K562 (cell line): ENCODE measurements around the gene ELP5. TPM values are rescaled to one million over a fixed set of nuclear protein-coding genes. Genes with fewer than 3 reads are reported as not detected.

Source experiments
- ATAC-seq: fragments of 200-7000 bp; cut with Tn5 transposase; 3 replicates; pipeline ENCODE4 v1.9.1; 2020; ENCODE audit warnings: moderate library complexity
- BruUV-seq: library from RNA; stranded (reverse); fragments of 400-500 nt; replicated peaks from 2 replicates; lab custom pipeline; 2021; lab: Mats Ljungman, UMichigan
- CTCF ChIA-PET: fragments of 300-600 bp; formaldehyde crosslinking; extraction: SDS; loops from one replicate; lab custom pipeline; 2021; ENCODE audit warnings: low intra/inter-chr PET ratio; lab: Yijun Ruan, JAX
- POLR2A ChIA-PET: fragments of 300-600, 350-650 bp; sonication (Branson Sonifier 250); formaldehyde crosslinking; extraction: SDS; loops from one replicate; lab custom pipeline; 2021; ENCODE audit warnings: antibody characterized with exemption, inconsistent platforms; lab: Yijun Ruan, JAX
- DNase-seq, 4 experiments: peaks; one replicate each; pipeline versions ENCODE4 v3.0.0 to v3.0.0-alpha.2; 2011 to 2018; ENCODE audit warnings: low spot score in 3 of 4, mixed read lengths in 3 of 4; ENCODE audit errors: extremely low read depth in 1 of 4
- FAIRE-seq: peaks from 2 replicates; lab custom pipeline; 2011; peaks lifted over from hg19 to GRCh38; lab: Jason Lieb, UNC
- H2AFZ ChIP-seq: 2 replicates; pipeline ENCODE4 v1.6.0; 2011; ENCODE audit warnings: low read depth, low read length, control low read depth, inconsistent platforms
- H3K27ac ChIP-seq: fragments of 200-600 bp; 3 replicates; pipeline ENCODE4 v1.8.0; 2011; ENCODE audit warnings: low read depth, mild to moderate bottlenecking, control low read depth, inconsistent platforms, low read length, moderate library complexity, mixed read lengths; ENCODE audit errors: extremely low read depth
- H3K27me3 ChIP-seq, 2 experiments: fragments of 300-600 bp in 1 of 2; 2 replicates in 1 of 2; 3 replicates in 1 of 2; pipeline versions ENCODE4 v1.6.0 to v1.8.0; 2011; ENCODE audit warnings: inconsistent platforms in 2 of 2, low read length in 2 of 2, mild to moderate bottlenecking in 1 of 2, mixed read lengths in 1 of 2, moderate library complexity in 1 of 2; ENCODE audit not compliant: control insufficient read depth in 2 of 2, insufficient read depth in 2 of 2
- H3K36me3 ChIP-seq: fragments of 300-600 bp; 3 replicates; pipeline ENCODE4 v1.8.0; 2011; ENCODE audit warnings: mild to moderate bottlenecking, low read length, inconsistent platforms; ENCODE audit not compliant: control insufficient read depth, insufficient read depth
- H3K4me1 ChIP-seq, 2 experiments: fragments of 200-600 bp in 1 of 2; replicated peaks in 1 of 2; 2 replicates in 1 of 2; 3 replicates in 1 of 2; pipeline versions ENCODE4 v1.5.1 to v1.8.0; 2011; ENCODE audit warnings: inconsistent platforms in 2 of 2, low read length in 2 of 2, mild to moderate bottlenecking in 1 of 2, mixed read lengths in 1 of 2, moderate library complexity in 1 of 2; ENCODE audit not compliant: control insufficient read depth in 2 of 2, insufficient read depth in 2 of 2
- H3K4me2 ChIP-seq: 2 replicates; pipeline ENCODE4 v1.6.1; 2011; ENCODE audit warnings: low read length, control low read depth, inconsistent platforms, mixed read lengths; ENCODE audit not compliant: insufficient read depth
- H3K4me3 ChIP-seq: fragments of 200-600 bp; sonication (generic), shearing (Covaris generic); 2 replicates; pipeline ENCODE4 v1.5.1; 2016; ENCODE audit warnings: control low read depth, inconsistent platforms
- H3K79me2 ChIP-seq: fragments of 200-600 bp; 3 replicates; pipeline ENCODE4 v1.8.0; 2011; ENCODE audit warnings: low read length, inconsistent platforms; ENCODE audit not compliant: control insufficient read depth, insufficient read depth
- H3K9ac ChIP-seq, 2 experiments: 2 replicates each; pipeline versions ENCODE4 v1.6.0 to v1.6.1; 2011; ENCODE audit warnings: low read depth in 2 of 2, low read length in 2 of 2, control low read depth in 1 of 2, inconsistent platforms in 1 of 2, mild to moderate bottlenecking in 1 of 2, mixed read lengths in 1 of 2; ENCODE audit not compliant: insufficient read depth in 1 of 2
- H3K9me1 ChIP-seq: one replicate; pipeline ENCODE4 v1.6.0; 2011; ENCODE audit warnings: inconsistent platforms, mild to moderate bottlenecking, low read length, moderate library complexity; ENCODE audit not compliant: control insufficient read depth, insufficient read depth
- H3K9me3 ChIP-seq: replicated peaks from 2 replicates; pipeline ENCODE4 v1.5.1; 2011; ENCODE audit warnings: low read depth, low read length, inconsistent platforms; ENCODE audit not compliant: control insufficient read depth, insufficient read depth
- H4K20me1 ChIP-seq: replicated peaks from 2 replicates; pipeline ENCODE4 v1.6.1; 2011; ENCODE audit warnings: low read length, inconsistent platforms, mixed read lengths; ENCODE audit not compliant: control insufficient read depth, insufficient read depth
- C11orf30 ChIP-seq: fragments of 450-650 bp; IDR thresholded peaks from 2 replicates; pipeline ENCODE4 v1.6.1; 2016; ENCODE audit warnings: low read depth, mild to moderate bottlenecking
- NBN ChIP-seq: fragments of 450-650 bp; IDR thresholded peaks from 2 replicates; pipeline ENCODE4 v1.6.1; 2016; ENCODE audit warnings: low read depth, mild to moderate bottlenecking
- NFIX ChIP-seq: fragments of 250-450 bp; sonication (Bioruptor Pico); IDR thresholded peaks from 2 replicates; pipeline ENCODE4 v1.4.0; 2020; ENCODE audit warnings: low read depth, mild to moderate bottlenecking, moderate library complexity
- SPI1 ChIP-seq: IDR thresholded peaks from 2 replicates; pipeline ENCODE4 v1.6.1; 2011; ENCODE audit warnings: low read depth, low read length, control low read depth, borderline replicate concordance
- WGBS: fragments of 100-300 bp; shearing (Covaris generic); methylation state at CpG from one replicate; pipeline ENCODE4 v1.1.6; 2016; ENCODE audit warnings: low coverage, mixed read lengths; ENCODE audit not compliant: insufficient coverage; ENCODE audit errors: missing lambda C conversion rate; 5-methylcytosine and 5-hydroxymethylcytosine counted together
- in situ Hi-C: fragments of 300-500 bp; cut with MboI; formaldehyde crosslinking; loops from 4 replicates; pipeline ENCODE4 v1.15.0; 2018; ENCODE audit warnings: inconsistent platforms, mixed read lengths
- intact Hi-C: fragments of 100-400 bp; cut with micrococcal nuclease; formaldehyde crosslinking; loops from 2 replicates; pipeline ENCODE4 v1.14.2; 2022
- polyA plus RNA-seq, 8 experiments: library from polyadenylated mRNA; depleted of rRNA in 4 of 8; stranded (reverse) in 5 of 8; unstranded in 3 of 8; fragments of >200 nt; fragmentation: Nextera tagmentation in 2 of 8; fragmentation: Illumina TruSeq in 1 of 8; extraction: Ambion mirVana in 2 of 8; extraction: Trizol in 1 of 8; gene quantifications; 2 replicates each; pipeline versions ENCODE4 v1.2.1 to v1.2.3, GENCODE V29; 2011 to 2014; ENCODE audit warnings: inconsistent platforms in 1 of 8, missing spikeins in 1 of 8
- total RNA-seq, 7 experiments: library from RNA; depleted of rRNA in 6 of 7; stranded (reverse); fragments of >200 nt in 6 of 7; fragmentation: Illumina TruSeq in 2 of 7; extraction: Trizol in 2 of 7; gene quantifications; 2 replicates each; pipeline versions ENCODE4 v1.2.1 to v1.2.3, GENCODE V29; 2011 to 2021; ENCODE audit warnings: low replicate concordance in 1 of 7
- TF ChIP-seq, protein P1 (sequence below): sonication (generic); formaldehyde crosslinking; IDR thresholded peaks from 2 replicates; pipeline ENCODE4 v1.8.0; 2022; ENCODE audit warnings: missing genetic modification reagents, mild to moderate bottlenecking, borderline replicate concordance

The ELP5 gene
- total and polyA plus RNA-seq, 9 of the 15 experiments (the other 6 are each of a cell fraction or from before 2014, with no cell fraction given) = 25.7 to 77.9 (median 52.9) TPM

DNA sequence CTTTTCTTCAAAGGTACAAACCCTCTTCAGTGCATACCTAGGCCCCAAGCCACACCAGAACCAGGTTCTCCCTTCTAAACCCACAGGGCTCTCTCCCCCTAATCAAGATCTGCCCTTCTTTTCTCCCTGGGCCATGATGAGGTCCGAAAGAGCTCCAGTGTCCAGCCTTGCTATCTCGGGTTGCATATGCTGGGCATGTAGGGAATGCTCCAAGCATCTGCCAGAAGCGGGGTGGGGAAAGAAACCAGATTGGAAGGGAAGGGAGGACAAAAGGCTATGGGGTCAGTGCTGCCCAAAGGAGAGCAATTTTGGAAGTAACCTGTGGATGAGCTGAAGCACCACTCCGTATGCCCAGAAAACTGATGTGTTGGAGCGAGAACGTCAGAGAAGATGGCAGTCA is 2.8 kb upstream of the ELP5 start (continued):
- TF ChIP-seq NFIX (CRISPR knock-in tag) = no peak
- TF ChIP-seq, protein P1, sequence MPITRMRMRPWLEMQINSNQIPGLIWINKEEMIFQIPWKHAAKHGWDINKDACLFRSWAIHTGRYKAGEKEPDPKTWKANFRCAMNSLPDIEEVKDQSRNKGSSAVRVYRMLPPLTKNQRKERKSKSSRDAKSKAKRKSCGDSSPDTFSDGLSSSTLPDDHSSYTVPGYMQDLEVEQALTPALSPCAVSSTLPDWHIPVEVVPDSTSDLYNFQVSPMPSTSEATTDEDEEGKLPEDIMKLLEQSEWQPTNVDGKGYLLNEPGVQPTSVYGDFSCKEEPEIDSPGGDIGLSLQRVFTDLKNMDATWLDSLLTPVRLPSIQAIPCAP (CRISPR knock-in tag) = no peak
- TF ChIP-seq, all 486 proteins: peak for 0

DNA sequence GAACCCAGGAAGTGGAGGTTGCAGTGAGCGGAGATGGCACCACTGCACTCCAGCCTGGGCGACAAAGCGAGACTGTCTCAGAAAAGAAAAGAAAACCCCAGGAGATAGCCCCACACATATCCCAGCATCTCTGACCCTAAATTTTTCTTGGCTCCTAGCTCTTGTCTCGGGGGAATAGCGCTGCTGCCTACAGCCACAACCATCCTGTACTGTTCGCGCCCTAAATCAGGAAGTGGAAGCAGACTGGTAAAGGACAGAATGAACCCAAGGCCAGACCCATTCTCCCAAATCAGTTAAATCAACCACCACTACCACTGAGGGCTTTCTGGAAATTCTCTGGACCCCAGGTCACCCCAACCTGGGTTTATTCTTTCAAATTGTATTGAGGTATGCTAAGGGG is 2.2 kb upstream of the ELP5 start:
- 63% methylated on average over 6 of the region's 7 CpGs for WGBS

More for the DNA sequence above, 2.2 kb upstream of the ELP5 start:
- Histone ChIP-seq H3K9me3 (no peaks in the 10 kb centered on the region), H3K27ac (peak overlapping the region; percentile 96), H3K4me1 (peaks cover 13 to 19% of the 10 kb centered on the region in 2 experiments; a peak in 4 of 5 replicates), H2AFZ (no peak overlapping the region), H3K9ac (peak overlapping the region; percentile 97 to 98; a peak in 3 of 4 replicates), H3K36me3 (peaks cover 46% of the 10 kb centered on the region), H3K4me2 (peak overlapping the region; percentile 87), H3K27me3 (no peaks in the 10 kb centered on the region), H3K4me3 (peak overlapping the region; percentile 95), H3K9me1 (no peaks in the 10 kb centered on the region)
- CTCF ChIA-PET = no interaction called here
- ATAC-seq = no peak
- POLR2A ChIA-PET = interaction anchor here (1.0 to 2.5 kb wide), 2 partner anchors 14 to 20 kb away, joined by 4 to 8 read pairs; no protein-coding TSS in a partner anchor
- intact Hi-C loops (no loop called here), in situ Hi-C loops (no loop called here)
- no peak for TF ChIP-seq NBN
- TF ChIP-seq C11orf30 = no peak
- TF ChIP-seq SPI1 = peak; percentile 70
- TF ChIP-seq, all 486 proteins: peak for 1
- DNase-seq = no peak
- peaks cover 61% of the 10 kb centered on the region for H3K79me2 ChIP-seq
- H4K20me1 ChIP-seq = no peaks in the 10 kb centered on the region
- no TSS peak for BruUV-seq
- FAIRE-seq = no peak
